ENCODE measurements around the gene PRTFDC1.
"Not testable (repeated sequence)": the region's sequence is repeated elsewhere in the genome, so short reads cannot be mapped to it uniquely, and the experiment has no call there.

Gene PRTFDC1

DNA sequence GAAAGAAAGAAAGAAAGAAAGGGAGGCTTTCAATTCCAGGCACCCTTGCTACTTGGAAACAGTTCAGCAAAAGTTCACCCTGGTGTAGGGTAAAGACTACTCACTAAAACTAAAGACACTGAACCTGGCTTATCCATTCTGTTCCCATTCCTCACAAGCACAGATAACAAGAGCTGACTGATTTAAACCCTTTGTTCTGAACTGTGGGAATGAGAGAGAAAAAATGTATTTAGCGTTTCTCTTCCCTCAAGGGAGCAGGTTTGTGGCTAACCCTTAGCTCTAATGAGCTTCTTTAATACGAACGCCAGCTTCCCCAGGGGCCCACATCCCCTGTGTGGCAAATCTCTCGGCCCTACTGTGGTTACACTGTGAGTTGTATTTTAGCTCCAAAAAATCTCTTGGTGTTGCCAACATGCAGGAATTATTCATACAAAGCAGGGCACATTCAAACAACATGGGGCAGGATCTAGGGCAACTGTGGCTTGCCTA, 23.3 kb downstream of the PRTFDC1 start:
- DNase-seq, result no peak

DNA sequence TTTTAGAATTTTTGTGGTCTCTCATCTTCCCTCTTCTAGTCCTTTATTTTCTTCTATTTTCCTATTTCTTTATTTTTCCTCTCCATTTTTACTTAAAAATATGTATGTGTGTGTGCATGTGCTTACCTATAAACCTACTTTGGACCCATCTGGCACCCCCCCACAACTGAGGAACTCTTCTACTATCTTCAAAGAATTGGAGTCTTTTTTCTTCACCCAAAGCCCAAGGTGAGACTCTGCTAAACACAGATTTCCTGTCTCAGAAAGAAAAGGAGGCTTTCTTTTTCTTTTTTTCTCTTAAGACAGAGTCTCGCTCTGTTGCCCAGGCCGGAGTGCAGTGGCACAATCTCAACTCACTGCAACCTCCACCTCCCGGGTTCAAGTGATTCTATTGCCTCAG, 24.2 kb downstream of the PRTFDC1 start:
- no peak for DNase-seq

DNA sequence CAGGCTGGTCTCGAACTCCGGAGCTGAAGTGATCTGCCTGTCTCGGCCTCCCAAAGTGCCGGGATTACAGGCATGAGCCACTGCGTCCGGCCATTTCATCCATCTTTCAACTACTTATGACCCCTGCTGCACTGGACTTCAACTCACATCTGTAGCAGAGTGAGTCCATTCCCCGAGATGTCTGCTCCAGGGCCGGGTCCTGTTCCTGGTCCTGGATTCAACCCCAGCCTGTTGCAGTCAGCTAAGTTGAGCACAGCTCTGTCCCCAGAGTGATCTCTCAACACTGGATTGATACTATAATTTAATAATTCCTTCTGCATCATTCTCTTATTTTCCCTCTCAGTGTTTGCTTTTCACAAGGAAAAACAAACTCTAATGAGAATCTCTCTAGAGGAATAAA, 25.8 kb downstream of the PRTFDC1 start:
- DNase-seq, result no peak

DNA sequence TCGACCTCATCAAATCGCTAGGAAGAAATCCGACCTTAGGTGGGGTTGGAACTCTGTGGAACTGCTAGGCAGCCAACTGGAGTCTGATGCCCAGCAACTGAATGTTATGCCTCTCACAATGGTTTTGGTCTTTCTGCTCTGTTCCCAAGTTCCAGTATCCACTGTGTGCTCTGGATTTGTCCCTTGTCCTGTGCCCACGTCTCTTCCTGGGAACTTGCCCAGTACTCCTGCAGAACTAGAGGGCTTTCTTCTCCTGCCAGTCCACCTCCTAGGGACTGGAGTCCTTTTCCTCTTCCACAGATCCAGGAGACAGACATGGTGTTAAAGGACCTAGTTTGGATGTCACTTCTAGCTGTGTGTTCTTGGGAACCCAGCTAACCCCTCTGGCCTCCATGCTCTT, 26.6 kb downstream of the PRTFDC1 start:
- no peak for DNase-seq

DNA sequence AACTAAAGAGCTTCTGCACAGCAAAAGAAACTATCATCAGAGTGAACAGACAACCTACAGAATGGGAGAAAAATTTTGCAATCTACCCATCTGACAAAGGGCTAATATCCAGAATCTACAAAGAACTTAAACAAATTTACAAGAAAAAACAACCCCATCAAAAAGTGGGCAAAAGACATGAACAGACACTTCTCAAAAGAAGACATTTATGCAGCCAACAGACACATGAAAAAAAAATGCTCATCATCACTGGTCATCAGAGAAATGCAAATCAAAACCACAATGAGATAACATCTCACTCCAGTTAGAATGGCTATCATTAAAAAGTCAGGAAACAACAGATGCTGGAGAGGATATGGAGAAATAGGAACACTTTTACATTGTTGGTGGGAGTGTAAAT, 27.9 kb downstream of the PRTFDC1 start:
- DNase-seq, result not testable (repeated sequence)

DNA sequence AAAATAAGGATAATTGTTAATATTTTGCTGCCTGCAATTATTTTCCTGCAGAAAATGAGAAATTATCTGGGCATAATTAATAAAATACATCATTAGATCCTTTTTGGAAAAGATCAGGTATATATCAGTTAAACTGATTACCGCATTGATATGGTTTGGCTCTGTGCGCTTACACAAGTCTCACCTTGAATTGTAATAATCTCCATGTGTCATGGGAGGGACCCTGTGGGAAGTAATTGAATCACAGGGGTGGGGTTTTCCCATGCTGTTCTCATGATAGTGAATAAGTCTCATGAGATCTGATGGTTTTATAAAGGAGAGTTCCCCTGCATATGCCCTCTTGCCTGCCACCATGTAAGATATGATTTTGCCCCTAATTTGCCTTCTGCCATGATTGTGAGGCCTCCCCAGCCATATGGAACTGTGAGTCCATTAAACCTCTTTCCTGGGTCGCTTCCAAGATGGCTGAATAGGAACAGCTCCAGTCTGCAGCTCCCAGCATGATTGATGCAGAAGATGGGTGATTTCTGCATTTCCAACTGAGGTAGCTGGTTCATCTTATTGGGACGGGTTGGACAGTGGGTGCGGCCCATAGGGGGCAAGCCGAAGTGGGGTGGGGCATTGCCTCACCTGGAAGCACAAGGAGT, 30.1 kb downstream of the PRTFDC1 start:
- DNase-seq, result peak in 1 of 2 experiments; percentile 35

DNA sequence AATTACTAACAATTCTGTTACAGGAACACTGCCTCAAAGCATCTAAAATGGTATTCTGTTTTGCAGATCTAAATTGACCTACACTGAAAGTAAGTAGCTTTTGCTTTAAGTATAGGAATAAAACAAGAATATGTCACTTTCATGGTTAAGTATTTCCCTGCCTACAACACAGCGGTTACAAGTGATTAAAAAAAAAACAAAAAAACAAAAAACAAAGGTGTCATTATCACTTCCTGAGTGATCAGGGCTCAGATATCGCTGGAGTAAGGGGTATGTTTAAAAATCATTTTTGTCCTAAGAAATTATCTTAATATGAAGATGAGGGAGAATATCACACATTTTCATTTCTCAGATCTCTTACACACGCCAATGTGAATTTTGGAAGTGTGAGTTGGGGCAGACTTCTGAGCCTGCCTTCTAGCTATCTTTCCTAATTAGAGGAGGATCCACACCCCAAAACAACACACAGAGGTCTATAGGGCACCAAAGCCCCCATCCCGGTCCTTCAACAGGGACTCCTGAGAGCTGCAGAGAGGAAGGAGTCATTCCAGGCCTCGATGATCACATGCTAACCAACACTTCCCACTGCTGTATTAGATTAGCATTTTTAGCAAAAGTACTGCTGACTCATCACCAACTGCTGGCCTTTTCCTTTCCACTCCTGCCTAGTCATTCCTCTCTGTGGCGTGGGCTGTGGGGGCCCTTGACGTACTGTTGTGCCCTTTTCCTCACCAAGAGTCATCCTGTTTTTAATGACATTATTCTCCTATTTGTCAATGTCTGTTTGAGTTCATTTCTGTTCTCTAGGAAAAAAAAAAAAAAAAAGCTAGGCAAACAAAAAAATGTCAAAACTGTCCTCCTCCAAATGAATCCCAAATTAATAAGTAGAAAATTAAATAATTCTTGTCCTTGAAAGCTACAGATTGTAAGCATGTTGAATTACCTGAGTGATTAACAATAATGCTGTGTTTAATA, 31.2 kb downstream of the PRTFDC1 start:
- peak; percentile 71 to 81 for DNase-seq

DNA sequence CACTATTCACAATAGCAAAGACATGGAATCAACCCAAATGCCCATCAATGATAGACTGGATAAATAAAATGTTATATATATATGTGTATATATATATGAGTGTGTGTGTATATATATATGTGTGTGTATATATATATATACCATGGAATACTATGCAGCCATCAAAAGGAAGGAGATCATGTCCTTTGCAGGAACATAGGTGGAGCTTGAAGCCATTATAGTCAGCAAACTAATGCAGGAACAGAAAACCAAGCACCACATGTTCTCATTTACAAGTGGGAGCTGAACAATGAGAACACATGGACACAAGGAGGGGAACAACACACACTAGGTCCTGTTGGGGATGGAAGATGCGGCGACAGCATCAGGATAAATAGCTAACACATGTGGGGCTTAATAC, 32.2 kb downstream of the PRTFDC1 start:
- DNase-seq, result not testable (repeated sequence)

DNA sequence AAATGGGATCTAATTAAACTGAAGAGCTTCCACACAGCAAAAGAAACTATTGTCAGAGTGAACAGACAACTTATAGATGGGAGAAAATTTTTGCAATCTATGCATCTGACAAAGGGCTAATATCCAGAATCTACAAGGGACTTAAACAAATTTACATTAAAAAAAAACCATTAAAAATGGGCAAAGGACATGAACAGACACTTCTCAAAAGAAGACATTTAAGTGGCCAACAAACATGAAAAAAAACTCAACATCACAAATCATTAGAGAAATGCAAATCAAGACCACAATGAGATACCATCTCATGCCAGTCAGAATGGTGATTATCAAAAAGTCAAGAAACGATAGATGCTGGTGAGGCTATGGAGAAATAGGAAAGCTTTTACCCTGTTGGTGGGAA, 32.8 kb downstream of the PRTFDC1 start:
- DNase-seq, result not testable (repeated sequence)

DNA sequence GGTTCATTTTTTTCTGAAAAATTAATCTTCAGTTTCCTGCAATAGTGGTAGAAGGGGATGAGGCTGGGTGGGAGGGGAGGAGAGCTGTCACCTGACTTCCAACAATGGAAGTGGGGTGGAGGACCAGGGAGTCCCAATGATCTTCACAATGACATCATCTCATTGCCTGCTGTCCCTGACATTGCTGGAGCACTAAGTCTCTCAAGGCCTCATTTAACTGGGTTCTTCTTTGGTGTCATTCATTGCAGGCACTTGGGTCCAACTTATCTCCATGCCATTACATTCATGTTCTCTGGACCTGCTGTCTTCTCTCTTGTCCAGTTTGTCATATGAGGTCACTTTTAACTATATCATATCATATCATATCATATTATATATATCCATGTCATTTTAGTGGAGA, 34.4 kb downstream of the PRTFDC1 start:
- DNase-seq, result no peak

DNA sequence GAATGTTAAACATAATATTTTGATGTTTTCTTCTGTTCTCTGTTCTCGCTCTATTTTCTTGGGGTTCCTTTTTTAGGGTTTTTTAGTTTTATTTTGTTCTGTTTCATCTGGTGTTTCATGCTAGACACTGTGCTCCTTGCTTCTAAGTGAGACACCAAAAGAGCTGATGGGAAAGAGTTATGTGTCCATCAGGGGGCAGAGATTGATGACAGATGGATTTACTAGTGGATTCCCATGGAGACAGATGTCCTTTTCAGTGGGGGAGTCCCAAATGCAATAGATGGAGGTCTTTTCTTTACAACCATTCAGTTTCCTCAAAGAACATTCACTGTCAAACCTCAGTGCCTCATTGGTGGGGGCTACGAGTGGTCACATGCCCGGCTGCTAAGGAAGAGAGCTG, 34.9 kb downstream of the PRTFDC1 start:
- no peak for DNase-seq

DNA sequence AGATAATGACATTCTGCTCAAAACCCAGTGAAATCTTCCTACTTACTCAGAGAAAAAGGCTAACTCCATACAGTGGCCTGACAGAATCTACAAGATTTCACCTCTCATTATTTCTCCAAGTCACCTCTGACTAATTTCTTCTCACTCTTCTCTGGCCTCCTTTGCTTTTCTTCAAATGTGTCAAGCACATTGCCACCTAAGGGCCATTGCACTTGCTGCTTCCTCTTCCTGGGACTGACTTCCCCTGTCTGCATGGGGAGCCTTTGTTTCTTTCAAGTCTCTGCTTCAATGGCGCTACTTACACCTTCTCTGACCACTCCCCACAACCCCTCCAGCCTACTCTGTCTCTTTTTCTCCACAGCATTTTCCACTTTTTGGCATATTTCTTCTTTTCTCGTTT, 36.0 kb downstream of the PRTFDC1 start:
- no peak for DNase-seq

DNA sequence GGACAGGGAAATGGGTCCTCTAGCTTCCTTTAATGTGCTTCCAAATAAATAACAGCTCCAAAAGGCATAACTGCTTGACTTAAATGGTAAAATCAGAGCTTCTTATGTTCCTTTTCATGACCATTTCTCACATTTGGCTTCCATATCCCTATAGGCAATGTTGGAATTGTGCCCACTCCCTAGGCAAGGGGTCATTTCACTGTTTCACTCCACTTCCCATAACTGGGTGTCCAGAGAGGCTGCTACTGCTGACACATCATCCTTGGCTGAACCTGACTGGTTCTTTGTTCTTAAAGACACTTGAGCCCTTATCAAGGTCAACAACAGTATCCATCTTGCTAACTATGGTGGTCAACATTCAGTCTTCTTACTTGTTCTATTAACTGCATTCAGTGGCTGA, 37.1 kb downstream of the PRTFDC1 start:
- no peak for DNase-seq

DNA sequence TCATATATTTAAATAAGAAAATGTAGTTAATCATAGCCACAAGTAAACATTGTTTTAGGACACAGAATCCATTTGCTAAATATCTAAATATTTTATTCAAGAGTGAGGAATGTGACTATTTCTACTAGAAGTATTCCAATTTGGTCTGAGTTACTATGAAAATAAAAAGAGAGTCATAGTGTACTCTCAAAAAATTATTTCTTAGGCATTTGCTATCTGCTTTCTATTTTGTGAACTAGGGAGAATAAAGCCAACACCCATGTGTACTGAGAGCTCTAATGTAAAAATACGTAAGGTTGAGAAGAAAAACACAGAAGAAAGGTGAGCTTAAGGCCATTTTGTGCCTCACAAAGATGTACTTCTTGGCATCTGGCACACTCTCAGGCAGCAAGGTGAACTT, 38.3 kb downstream of the PRTFDC1 start:
- no peak for DNase-seq

DNA sequence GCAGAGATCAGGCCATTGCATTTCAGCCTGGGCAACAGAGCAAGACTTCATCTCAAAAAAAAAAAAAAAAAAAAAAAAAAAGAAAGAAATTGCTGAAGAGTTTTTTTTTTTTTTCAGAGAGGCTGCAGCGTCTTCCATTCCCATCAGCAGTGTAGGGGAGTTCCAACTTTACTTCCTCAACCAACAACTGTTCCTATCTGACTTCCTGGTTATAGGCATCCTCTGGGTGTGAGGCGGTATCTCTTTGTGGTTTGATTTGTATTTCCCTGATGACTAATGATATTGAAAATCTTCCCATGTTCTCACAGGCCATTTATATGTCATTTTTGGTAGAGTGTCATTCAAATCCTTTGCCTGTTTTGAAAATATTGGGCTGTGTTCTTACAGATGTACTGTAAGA, 40.2 kb downstream of the PRTFDC1 start:
- DNase-seq, result no peak

DNA sequence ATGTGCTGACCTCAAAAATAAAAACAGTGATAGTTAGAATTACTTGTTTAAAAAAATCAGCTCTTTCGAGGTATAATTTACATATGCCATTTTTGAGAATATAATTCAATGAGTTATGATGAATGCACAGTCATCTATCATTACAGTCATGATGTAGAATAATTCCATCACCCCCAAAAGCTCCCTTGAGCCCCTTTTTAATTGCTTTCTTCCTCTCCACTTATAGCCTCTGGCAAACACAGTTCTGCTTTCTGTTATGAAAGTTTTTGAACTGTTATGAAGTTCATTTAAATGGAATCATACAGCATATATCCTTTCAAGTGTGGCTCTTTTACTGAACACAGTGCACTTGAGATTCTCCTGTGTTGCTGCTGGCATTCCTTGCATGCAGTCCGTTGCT, 41.4 kb downstream of the PRTFDC1 start:
- no peak for DNase-seq

DNA sequence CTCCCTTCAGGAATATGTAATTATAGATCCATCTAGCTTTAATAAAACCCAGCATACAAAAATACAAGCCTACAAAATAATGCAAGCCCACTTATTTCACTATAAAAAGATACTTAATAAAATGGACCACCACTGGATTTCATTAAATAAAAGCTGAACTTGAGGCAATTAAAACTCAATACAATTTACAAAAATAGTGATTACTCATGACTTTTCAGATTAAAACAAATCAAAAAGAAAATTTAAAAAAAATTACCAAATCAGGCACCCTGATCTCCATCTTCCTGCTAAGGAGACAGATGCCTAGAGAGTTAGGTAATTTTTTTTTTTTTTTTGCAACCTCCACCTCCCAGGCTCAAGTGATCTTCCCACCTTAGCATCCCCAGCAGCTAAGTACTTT, 41.8 kb downstream of the PRTFDC1 start:
- no peak for DNase-seq

DNA sequence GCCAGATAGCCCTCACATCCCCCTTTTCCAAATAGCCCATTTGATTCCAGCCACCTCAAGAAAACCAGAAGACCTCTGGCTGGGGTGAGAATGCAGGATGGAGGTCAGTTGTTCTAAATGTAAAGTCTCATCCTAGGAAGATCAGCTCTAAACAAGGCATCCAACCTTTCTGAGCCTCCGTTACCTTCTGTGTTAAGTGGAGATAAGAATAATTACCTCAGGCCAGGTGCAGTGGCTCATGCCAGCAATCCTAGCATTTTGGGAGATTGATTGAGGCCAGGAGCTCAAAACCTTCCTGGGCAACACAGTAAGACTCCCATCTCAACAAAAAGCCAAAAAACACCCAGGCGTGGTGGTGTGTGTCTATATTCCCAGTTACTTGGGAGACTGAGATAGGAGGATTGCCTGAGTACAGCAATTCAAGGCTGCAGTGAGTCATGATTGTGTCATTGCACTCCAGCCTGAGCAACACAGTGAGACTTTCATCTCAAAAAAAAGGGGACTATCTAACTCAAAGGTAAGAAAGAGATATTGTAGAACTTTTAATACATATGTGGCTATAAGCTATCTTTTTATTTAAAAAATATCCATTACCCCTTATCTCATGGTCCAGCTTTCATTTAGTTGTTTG, 43.5 kb downstream of the PRTFDC1 start:
- no peak for DNase-seq

DNA sequence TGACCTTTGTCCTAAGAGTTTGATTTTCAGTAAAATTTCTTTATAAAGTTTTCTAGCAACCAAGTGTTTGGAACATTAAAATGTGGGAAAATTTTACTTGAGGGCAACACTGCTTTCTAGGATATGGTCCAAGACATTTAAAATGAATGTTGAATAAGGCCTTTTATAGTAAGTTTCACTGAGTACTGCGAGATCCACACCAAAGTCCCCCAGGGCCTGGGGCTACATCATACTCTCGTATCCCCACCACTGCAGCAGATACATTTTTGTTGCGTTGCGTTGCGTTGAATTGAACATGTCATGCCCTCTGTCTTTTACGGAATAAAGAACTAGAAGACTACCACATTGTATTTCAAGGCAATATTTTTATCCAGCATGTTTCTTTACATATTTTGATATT, 44.5 kb downstream of the PRTFDC1 start:
- DNase-seq, result no peak

DNA sequence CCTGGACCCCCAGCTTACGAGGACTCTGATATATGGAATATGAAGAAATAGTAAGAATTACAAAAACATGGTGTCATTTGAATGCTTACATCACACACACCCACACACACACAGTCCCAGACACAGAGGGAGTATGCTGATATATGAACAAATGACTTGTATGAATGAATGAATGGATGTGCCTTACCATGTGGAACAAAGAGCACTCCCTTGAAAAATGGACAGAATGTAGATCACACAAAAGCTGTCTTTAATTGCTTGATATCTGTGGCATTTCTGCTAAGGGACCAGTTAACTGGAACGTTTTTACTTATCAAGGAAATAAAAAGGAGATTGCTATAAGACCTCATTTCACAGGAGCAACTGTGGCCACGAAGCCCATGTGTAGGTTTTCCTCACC, 46.0 kb downstream of the PRTFDC1 start:
- DNase-seq, result no peak

DNA sequence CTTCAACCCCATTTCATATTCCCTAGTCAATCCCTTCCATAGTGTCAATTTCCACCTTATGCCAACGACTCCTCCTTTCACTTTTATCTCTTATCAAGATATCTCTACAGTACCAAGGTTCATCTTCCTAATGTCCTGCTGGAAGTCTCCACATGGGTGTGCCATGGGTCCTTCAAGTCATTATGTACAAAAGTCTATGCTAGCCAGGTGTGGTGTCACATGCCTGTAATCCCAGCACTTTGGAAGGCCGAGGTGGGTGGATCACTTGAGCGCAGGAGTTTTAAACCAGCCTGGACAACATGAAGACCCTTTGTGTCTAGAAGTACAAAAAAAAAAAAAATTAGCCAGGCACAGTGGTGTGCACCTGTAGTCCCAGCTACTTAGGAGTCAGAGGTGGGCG, 47.6 kb downstream of the PRTFDC1 start:
- no peak for DNase-seq

DNA sequence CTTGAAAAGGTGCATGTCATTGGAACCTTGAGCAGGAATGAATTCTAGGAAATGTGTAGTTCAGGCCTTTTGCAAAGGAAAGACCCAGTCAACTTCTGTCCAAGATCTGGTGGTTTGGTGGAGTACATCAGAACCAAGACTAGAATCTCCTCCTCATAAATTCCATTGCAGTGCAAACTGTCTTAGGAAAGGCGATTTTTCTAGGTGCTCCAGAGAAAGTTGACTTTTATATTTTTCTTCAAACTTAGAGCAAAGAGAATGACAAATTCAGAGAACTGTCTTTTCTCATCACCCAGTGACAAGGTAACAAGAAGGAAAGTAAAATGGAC, 50.0 kb downstream of the PRTFDC1 start:
- no peak for DNase-seq

DNA sequence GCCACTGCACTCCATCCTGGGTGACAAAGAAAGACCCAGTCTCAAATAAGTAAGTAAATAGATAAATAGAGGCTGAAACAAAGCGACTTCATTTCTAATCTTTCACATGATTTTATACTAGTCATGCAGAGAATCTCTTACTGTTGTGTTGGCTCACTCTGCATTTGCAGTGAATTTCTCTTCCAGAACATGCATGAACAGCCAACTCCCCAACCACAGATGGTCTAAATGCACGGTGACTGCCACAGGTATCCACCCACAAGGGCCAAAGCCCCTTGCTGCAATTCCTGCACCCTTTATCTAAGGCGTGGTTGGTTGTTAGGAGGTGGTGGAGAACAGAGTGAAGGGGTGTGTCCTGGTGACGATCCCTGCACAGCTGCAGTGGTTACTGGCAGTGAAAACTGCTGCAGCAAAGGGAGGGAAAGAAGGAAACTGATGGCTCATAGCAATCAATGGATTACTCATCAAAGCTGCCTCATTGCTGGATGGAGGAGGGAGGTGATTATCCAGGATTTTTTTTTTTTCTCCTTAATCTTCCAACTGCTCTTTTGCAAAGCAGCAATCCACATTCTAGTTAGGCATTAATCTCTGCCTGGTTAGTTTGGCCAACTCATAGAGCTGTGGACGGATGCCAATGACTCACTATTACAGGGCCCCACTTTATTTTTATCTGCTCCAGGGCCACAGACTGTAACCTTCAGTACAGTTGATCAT, 50.6 kb downstream of the PRTFDC1 start:
- DNase-seq, result peak; percentile 31 to 48

Data from activated CD4-positive, alpha-beta T cell treated with anti-CD3 and anti-CD28 coated beads, Interleukin-2, amount 50 U/mL, for 48 hours (primary cell).